Mucosa of descending colon (tissue), 3 donors: Measurements from ENCODE around the gene SF3B3. TPM values are rescaled to one million over a fixed set of nuclear protein-coding genes. Genes with fewer than 3 reads are reported as not detected.

Experiments used
- ATAC-seq: fragments of 200-7000 bp; cut with Tn5 transposase; one replicate; pipeline ENCODE4 v1.9.1; 2020; ENCODE audit warnings: mild to moderate bottlenecking, moderate library complexity
- DNase-seq, 3 donors: peaks; one replicate each; pipeline ENCODE4 v3.0.0-alpha.2; 2020
- H3K36me3 ChIP-seq: fragments of 200-600 bp; one replicate; pipeline ENCODE4 v1.8.0; 2021; ENCODE audit warnings: low read depth, mild to moderate bottlenecking
- H3K4me1 ChIP-seq: fragments of 200-600 bp; one replicate; pipeline ENCODE4 v1.8.0; 2021; ENCODE audit warnings: low read depth, mild to moderate bottlenecking
- H3K4me3 ChIP-seq: fragments of 200-600 bp; one replicate; pipeline ENCODE4 v1.8.0; 2021; ENCODE audit warnings: mild to moderate bottlenecking
- H3K9me3 ChIP-seq: fragments of 200-600 bp; one replicate; pipeline ENCODE4 v1.8.0; 2021; ENCODE audit warnings: mild to moderate bottlenecking
- intact Hi-C, 2 donors: fragments of 100-400 bp; cut with DNase I in 1 of 2; cut with micrococcal nuclease in 1 of 2; formaldehyde crosslinking; loops; one replicate each; pipeline versions ENCODE4 v1.11.0 to v1.11.1; 2022; cut with DNase I, micrococcal nuclease
- total RNA-seq, 3 donors: library from RNA; stranded (reverse); fragmentation: NEBNext Ultra II Directional in 2 of 3; extraction: Animal tissue kit (Norgen Biotek cat#: 25700) in 2 of 3; gene quantifications; one replicate each; pipeline versions ENCODE4 v1.2.1 to v1.2.4, GENCODE V29; 2021 to 2023
- TF ChIP-seq, protein P1 (sequence below): fragments of 200-600 bp; IDR thresholded peaks from one replicate; pipeline ENCODE4 v1.8.0; 2022; ENCODE audit warnings: antibody characterized with exemption, mild to moderate bottlenecking
- donor health status: DM: no; HTN: no; CAD: no; lungs with moderate emphysema.
- donor health status: DM: no; HTN: no; CAD: no.
- donor health status: DM: no; HTN: yes; CAD: no.

Gene SF3B3
- total RNA-seq, 3 donors from 2014 or later: 158 to 179 (median 173) TPM

DNA sequence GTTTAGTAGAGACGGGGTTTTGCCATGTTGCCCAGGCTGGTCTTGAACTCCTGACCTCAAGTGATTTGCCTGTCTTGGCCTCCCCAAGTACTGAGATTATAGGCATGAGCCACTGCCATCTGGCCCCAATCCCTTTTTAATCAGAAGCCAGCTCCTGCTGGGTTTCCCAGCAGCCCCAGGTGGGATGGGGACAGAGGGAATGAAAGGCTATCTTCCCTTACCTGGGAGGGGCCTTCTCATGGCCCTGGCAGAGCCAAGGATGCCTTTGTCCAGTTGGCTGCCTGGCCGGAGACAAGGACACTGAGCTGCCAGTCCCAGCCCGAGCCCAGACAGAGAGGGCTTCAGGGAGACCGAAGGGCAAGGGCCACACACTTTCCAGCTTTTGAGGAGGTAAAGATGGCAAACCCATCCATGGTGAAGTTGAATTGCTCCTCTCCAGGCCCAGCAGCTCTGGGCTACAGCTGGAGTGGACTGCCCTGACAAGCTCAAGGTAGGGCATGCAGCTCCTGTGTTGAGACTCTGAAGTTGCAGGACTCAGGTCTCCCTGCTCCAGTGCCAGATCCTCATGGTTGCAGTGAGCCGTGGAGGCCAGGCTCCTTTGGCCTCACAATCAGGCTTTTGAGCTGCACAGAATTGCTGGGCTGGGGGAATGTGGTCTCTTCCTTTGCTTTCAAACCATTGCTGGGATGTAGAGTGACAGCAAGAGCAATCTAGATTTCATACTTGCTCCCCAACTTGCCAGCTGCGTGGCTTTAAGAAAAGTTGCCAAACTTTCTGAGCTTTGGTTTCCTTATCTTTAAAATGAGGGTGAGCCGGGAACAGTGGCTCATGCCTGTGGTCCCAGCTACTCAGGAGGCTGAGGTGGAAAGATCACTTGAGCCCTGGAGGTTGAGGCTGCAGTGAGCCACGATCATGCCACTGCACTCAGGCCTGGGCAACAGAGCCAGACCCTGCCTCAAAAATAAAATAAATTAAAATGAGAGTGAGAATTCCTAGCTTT lies 78.3 kb downstream of the SF3B3 start:
- TF ChIP-seq, protein P1, sequence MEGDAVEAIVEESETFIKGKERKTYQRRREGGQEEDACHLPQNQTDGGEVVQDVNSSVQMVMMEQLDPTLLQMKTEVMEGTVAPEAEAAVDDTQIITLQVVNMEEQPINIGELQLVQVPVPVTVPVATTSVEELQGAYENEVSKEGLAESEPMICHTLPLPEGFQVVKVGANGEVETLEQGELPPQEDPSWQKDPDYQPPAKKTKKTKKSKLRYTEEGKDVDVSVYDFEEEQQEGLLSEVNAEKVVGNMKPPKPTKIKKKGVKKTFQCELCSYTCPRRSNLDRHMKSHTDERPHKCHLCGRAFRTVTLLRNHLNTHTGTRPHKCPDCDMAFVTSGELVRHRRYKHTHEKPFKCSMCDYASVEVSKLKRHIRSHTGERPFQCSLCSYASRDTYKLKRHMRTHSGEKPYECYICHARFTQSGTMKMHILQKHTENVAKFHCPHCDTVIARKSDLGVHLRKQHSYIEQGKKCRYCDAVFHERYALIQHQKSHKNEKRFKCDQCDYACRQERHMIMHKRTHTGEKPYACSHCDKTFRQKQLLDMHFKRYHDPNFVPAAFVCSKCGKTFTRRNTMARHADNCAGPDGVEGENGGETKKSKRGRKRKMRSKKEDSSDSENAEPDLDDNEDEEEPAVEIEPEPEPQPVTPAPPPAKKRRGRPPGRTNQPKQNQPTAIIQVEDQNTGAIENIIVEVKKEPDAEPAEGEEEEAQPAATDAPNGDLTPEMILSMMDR: no peak
- H3K4me1 ChIP-seq: no peaks in the 10 kb centered on the region
- intact Hi-C loops: no loop called here
- H3K9me3 ChIP-seq: no peaks in the 10 kb centered on the region
- no peak for ATAC-seq
- H3K4me3 ChIP-seq: no peak overlapping the region
- DNase-seq: no peak
- H3K36me3 ChIP-seq: no peaks in the 10 kb centered on the region

DNA sequence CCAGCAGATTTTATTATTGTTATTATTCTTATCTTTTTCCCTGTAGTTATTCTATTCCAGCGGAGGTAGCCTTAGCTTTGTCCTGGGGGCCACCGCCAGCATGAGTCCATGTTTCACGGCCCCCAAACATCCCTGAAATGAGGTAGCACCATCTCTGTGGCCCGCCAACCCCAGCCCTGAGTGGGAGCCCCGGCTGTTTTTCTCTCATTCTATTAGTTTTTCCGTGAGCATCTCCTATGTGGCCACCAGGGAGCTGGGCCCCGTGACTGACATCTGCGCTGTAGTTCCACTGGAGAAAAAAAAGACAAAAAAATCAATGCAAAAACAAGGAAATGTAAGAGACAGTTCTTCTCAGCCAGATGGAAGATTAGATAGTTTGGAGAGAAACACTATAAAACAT lies 79.2 kb downstream of the SF3B3 start:
- DNase-seq (no peak), ATAC-seq (no peak)
- no peaks in the 10 kb centered on the region for H3K9me3 ChIP-seq
- H3K36me3 ChIP-seq: no peaks in the 10 kb centered on the region
- intact Hi-C loops: no loop called here
- no peak overlapping the region for H3K4me3 ChIP-seq
- TF ChIP-seq, protein P1: no peak
- no peaks in the 10 kb centered on the region for H3K4me1 ChIP-seq

DNA sequence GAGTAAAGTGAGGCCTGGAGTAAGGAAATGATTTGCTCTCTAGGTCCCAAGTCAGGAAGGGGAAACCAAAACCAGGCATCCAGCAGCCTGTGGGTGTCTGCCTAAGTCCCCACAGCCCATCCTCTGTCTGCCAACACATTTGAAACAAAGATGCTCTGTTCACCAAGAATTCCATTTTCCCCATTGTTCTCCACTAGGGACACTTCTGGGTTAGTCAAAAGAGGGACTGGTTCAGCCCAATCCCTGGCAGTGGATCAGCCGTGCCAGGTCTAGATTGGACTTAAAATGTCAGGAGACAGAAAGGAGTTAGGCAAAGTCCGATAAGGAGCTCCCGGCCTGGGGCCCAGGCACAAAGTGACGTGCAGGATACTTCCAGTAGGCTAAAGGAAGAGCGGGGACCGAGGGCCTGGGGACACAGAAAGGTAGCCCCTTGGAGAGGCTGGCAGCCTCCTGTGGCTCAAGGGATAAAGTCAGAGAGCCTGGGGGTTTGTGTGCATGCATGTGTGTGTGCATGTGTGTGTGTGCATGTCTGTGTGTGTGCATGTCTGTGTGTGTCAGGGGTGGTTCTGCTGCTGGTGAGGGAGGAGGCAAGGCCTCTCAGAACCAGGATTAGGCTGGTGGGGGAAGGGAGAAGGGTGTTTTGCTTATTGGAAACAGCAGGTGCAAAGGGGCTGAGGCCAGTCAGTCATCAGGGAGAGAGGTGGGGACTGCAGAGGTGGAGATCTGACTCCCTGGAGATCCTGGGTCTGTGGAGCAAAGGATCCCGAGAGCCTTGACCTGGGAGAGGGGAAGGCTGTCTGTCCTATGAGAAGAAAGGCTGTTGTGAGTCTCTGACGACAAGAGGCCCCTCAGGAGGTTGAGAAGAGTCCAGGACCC lies 81.0 kb downstream of the SF3B3 start:
- intact Hi-C loops: no loop called here
- H3K4me3 ChIP-seq: no peak overlapping the region
- no peaks in the 10 kb centered on the region for H3K9me3 ChIP-seq
- DNase-seq (no peak), ATAC-seq (no peak)
- TF ChIP-seq, protein P1: no peak
- H3K36me3 ChIP-seq: no peaks in the 10 kb centered on the region
- no peaks in the 10 kb centered on the region for H3K4me1 ChIP-seq

DNA sequence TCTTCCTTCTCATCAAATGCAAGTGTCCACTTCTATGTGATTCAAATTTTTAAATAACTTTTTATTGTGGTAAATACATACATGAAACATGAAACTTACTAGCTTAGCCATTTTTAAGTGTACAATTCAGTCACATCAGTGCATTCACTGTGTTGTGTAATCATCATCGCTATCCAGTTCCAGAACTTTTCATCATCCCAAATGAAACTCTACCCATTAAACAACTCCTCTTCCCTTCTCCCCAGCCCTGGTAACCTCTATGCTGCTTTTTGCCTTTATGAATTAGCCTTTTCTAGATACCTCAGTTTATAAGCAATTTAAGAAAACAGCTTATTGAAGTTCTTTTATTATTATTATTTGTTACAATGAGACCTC lies 81.7 kb downstream of the SF3B3 start:
- TF ChIP-seq, protein P1: no peak
- Histone ChIP-seq H3K4me3 (no peak overlapping the region), H3K36me3 (no peaks in the 10 kb centered on the region), H3K4me1 (no peaks in the 10 kb centered on the region), H3K9me3 (no peaks in the 10 kb centered on the region)
- intact Hi-C loops: no loop called here
- ATAC-seq (no peak), DNase-seq (no peak)

DNA sequence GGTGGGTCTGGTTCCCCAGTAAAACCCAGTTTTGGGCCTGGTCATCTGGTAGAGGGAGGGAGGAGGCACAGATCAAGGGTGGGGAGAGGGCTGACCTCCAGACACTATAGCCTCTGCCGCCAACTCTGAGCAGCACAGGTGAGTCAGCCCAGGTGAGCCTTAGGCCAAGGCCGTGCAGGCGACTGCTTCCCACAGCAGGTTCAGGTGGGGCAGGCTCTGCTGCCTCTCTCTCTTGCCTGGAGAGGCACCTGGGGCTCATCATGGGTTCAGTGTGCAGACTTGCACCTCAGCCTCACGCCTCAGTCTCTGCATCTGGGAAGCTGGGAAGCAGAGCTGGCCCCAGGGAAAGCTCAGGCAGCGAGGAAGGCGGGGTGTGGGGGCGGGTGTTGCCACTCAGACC lies 84.9 kb downstream of the SF3B3 start:
- DNase-seq: no peak

More for the DNA sequence above, 84.9 kb downstream of the SF3B3 start:
- intact Hi-C loops: no loop called here
- Histone ChIP-seq H3K4me1 (peaks cover 3% of the 10 kb centered on the region), H3K9me3 (no peaks in the 10 kb centered on the region), H3K4me3 (no peak overlapping the region), H3K36me3 (no peaks in the 10 kb centered on the region)
- TF ChIP-seq, protein P1: no peak
- ATAC-seq: peak; percentile 58
